HG03139 (cell line): ENCODE results near the gene TTC12.

Experiments used
- ATAC-seq: cut with Tn5 transposase; IDR thresholded peaks from one replicate; pipeline ENCODE4 v1.9.1; 2021; ENCODE audit not compliant: unreplicated experiment

TTC12 gene

GRCh38 chr11:113373306-113373705 is 58.9 kb downstream of the TTC12 start:
- ATAC-seq: no peak

GRCh38 chr11:113373981-113374560 is 59.7 kb downstream of the TTC12 start:
- no peak for ATAC-seq

- ATAC-seq: no peak
Measured at GRCh38 chr11:113375402-113375801, 61.0 kb downstream of the TTC12 start.

- no peak for ATAC-seq
Measured at GRCh38 chr11:113376156-113376555, 61.8 kb downstream of the TTC12 start.

GRCh38 chr11:113377681-113378412 is 63.5 kb downstream of the TTC12 start:
- ATAC-seq: no peak

- no peak for ATAC-seq
Measured at GRCh38 chr11:113378692-113379091, 64.3 kb downstream of the TTC12 start.

GRCh38 chr11:113382121-113382520 is 67.7 kb downstream of the TTC12 start:
- no peak for ATAC-seq

GRCh38 chr11:113384551-113384950 is 70.2 kb downstream of the TTC12 start:
- ATAC-seq: no peak

GRCh38 chr11:113385749-113386148 is 71.4 kb downstream of the TTC12 start:
- no peak for ATAC-seq

GRCh38 chr11:113386866-113387265 is 72.5 kb downstream of the TTC12 start:
- ATAC-seq: no peak

- no peak for ATAC-seq
Measured at GRCh38 chr11:113387605-113388211, 73.3 kb downstream of the TTC12 start, which contains the start of gene ANKK1. TSS of gene ANKK1 (plus strand) at chr11:113387779. CDS start at chr11:113387885, 106 bp downstream.

GRCh38 chr11:113389272-113389671 is 74.9 kb downstream of the TTC12 start:
- no peak for ATAC-seq

GRCh38 chr11:113392236-113392921 is 78.0 kb downstream of the TTC12 start:
- no peak for ATAC-seq

GRCh38 chr11:113393501-113393985 is 79.2 kb downstream of the TTC12 start:
- no peak for ATAC-seq

GRCh38 chr11:113394919-113395318 is 80.5 kb downstream of the TTC12 start:
- no peak for ATAC-seq

GRCh38 chr11:113395782-113396336 is 81.5 kb downstream of the TTC12 start:
- no peak for ATAC-seq

- no peak for ATAC-seq
Measured at GRCh38 chr11:113396690-113397089, 82.3 kb downstream of the TTC12 start.

GRCh38 chr11:113397212-113397611 is 82.8 kb downstream of the TTC12 start:
- no peak for ATAC-seq

GRCh38 chr11:113397821-113398220 is 83.4 kb downstream of the TTC12 start:
- ATAC-seq: no peak

GRCh38 chr11:113398669-113399430 is 84.5 kb downstream of the TTC12 start:
- ATAC-seq: no peak
